HG02678 (cell line): ENCODE data around the gene NOL8.

Experiments used
- ATAC-seq: cut with Tn5 transposase; IDR thresholded peaks from one replicate; pipeline ENCODE4 v1.9.1; 2021; ENCODE audit warnings: mild to moderate bottlenecking, moderate library complexity; ENCODE audit not compliant: unreplicated experiment

NOL8 gene

DNA sequence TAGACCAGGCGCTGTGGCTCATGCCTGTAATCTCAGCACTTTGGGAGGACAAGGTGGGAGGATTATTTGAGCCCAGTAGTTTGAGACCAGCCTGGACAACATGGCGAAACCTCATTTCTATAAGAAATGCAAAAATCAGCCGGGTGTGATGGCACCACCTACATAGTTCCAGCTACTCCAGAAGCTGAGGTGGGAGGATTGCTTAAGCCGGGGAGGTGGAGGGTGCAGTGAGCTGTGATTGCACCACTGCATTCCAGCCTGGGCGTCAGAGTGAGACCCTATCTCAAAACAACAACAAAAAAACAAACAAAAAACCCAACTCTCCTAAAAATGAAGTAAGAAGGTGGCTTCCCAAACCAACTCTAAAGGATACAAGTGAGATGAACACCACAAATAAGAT lies 54.6 kb downstream of the NOL8 start:
- no peak for ATAC-seq

DNA sequence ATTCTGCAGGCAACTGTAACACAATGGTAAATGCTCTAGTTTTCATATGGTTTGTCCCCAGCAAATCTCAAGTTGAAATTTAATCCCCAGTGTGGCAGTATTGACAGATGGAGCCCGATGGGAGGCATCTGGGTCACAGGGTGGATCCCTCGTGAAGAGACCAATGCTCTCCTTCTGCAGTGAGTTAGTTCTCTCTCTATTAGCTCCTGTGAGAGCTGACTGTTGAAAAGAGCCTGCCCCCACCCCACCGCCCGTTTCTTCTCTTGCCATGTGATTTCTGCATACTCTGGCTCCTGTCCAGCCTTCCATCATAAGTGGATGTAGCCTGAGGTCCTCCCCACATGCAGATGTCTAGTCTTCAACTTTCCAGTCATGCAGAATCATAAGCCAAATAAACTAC lies 58.7 kb downstream of the NOL8 start:
- no peak for ATAC-seq

DNA sequence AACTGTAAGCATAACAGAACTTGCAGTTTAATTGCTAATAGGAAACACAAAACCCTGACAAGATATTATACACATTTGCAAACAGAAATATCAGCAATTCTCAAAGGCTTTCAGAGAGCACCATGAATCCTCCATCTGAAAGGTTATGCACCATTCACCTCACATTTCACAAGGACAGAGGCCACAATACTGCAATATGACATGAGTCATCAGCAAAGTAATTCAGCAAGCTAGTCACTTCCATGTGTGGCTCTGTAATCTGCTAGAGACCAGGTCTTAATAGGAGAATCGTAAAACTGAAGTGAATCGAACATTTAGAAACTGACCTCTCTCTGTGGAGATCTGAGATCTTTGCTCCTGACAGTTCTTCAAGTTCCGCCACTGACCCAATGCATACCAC lies 60.0 kb downstream of the NOL8 start:
- ATAC-seq: no peak

DNA sequence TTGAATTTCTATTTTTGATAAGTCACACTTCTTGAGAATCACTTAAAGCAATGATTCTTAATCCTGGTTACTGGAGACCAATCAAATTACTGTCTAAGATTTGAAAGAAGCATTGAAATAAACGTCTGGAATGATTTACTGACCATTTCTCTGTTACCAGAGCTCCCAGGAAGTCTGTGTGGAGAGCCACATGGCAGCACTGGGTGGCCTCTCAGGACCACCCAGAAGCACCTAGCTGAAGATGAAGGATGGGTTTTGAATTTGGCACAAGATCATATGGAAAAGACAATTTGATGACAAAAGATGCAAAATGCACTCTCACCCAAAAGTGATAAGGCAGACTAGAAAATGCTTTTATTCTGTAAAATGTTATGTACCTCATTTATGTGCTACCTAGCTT lies 62.0 kb downstream of the NOL8 start:
- no peak for ATAC-seq

DNA sequence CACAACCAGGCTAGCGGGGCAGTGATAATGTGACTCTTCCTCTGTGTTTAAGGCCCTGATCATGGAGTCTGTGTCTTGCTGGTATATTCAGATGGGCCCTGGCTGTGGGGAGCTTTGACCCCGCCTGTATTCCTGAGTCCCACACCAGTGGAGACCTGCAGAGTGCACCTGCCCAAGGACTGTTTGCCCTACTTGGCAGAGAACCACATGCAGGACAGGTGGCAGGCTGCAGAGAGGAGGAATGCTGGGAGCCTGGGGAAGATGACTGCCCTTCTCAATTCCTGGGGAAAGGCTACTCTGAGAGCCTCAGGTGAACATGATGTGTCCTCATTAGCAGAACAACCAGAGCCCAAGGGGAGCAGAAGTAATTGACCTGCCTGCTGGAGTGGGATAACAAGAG lies 67.8 kb downstream of the NOL8 start:
- ATAC-seq: no peak

DNA sequence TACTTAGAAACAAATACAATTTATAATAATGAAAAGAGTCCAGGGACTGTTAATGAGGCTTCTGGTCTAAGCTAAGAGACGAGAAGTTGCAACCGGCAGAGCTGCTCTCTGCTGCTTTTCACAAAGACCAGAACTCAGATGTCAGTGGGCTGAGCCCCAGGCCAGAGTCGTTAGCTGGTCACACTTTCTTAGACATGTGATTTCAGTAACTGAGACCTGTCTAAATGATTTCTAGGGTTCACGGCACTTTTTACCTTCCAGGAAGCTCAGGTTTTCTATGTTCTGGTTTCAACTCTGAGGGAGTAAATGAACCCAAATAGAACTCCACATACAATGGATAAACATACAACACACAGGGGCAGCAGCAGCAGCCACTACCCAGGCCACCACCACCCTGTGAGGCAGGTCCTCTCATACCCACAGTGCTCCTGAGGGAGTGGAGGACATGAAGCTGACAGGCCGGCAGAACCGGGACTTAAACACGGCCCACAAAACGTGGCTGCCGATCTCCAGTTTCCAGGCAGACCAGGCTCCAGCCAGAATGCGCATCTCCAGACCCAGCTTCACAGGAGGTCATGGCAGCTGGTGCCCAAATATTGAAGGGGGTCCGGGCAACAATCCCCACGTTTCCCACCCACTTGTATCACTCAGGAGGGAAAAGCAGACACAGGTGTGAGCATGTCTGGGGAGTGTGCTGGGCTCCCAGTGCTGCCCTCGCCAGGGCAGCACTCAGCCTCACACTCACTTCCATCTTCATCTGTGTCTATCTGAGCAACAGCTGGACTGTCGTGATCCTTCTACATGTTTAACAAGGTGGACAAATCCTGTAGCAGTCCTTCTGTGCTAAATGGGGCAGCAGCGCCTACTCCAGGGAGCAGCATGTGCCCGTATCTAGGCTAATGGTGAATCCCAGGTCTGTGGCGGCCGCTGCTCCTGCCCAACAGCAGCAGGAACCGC lies 70.5 kb downstream of the NOL8 start:
- no peak for ATAC-seq

DNA sequence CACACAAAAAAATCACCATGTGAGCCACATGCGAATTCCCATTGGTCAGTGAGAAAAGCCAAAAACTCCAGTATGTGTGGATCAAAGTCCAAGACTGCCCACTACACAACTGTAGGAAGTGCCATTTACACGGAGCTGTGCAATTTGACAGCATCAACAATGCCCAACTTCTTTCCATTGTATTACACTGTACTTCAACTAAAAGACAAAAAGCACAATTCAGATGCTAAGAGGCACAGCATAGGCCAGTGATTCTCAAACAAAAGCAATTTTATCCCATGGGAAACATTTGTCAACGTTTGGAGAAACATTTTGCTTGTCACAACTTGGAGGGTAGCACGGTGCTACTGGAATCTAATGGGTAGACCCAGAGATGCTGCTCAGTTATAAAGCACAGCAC lies 71.5 kb downstream of the NOL8 start:
- no peak for ATAC-seq

DNA sequence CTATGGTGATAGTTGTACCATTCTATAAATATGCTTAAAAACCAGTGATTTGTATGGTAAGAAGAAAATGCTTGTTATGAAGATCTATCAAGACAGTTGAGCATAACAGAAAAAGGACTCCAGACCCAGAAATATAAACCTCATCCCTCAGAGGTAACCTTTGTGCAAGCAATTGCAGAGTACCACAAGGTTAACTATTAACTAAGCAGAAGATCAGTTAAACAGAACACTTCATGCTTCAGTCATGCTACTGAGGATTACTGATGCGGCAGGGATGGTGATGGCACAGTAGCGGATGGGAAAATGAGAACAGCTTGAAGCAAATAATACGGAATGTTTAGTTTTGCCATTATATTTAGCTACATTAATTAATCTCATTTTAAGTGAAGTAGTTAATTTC lies 77.2 kb downstream of the NOL8 start:
- no peak for ATAC-seq
